HG03558 (cell line): ENCODE measurements around the gene FREM2.

Source experiments
- ATAC-seq: cut with Tn5 transposase; IDR thresholded peaks from one replicate; pipeline ENCODE4 v1.9.1; 2021; ENCODE audit warnings: moderate number of reproducible peaks; ENCODE audit not compliant: unreplicated experiment; ENCODE audit errors: extremely low read depth

Gene FREM2

GRCh38 chr13:38685431-38685830 is 1.4 kb upstream of the FREM2 start:
- ATAC-seq, result no peak

GRCh38 chr13:38685974-38686576 is 802 bp upstream of the FREM2 start:
- no peak for ATAC-seq

GRCh38 chr13:38687246-38688229 is 661 bp downstream of the FREM2 start:
- ATAC-seq, result no peak

- ATAC-seq, result no peak
These were observed 1.8 kb downstream of the FREM2 start for GRCh38 chr13:38688674-38689073.

GRCh38 chr13:38690231-38690630 is 3.4 kb downstream of the FREM2 start:
- ATAC-seq, result no peak

GRCh38 chr13:38693168-38693567 is 6.3 kb downstream of the FREM2 start:
- no peak for ATAC-seq

GRCh38 chr13:38693641-38694040 is 6.8 kb downstream of the FREM2 start:
- ATAC-seq, result no peak

GRCh38 chr13:38697197-38697596 is 10.3 kb downstream of the FREM2 start:
- ATAC-seq, result no peak

GRCh38 chr13:38697628-38698333 is 10.9 kb downstream of the FREM2 start:
- no peak for ATAC-seq

GRCh38 chr13:38700051-38700450 is 13.2 kb downstream of the FREM2 start:
- ATAC-seq, result no peak

GRCh38 chr13:38702669-38703068 is 15.8 kb downstream of the FREM2 start:
- ATAC-seq, result no peak

- ATAC-seq, result no peak
These were observed 16.4 kb downstream of the FREM2 start for GRCh38 chr13:38703255-38703654.

GRCh38 chr13:38705365-38705764 is 18.5 kb downstream of the FREM2 start:
- ATAC-seq, result no peak

GRCh38 chr13:38707460-38707859 is 20.6 kb downstream of the FREM2 start:
- no peak for ATAC-seq

- no peak for ATAC-seq
These were observed 26.2 kb downstream of the FREM2 start for GRCh38 chr13:38713046-38713445.

- ATAC-seq, result no peak
These were observed 31.5 kb downstream of the FREM2 start for GRCh38 chr13:38718374-38718773.

- ATAC-seq, result no peak
These were observed 43.5 kb downstream of the FREM2 start for GRCh38 chr13:38730332-38730731.

GRCh38 chr13:38733146-38733545 is 46.3 kb downstream of the FREM2 start:
- no peak for ATAC-seq

GRCh38 chr13:38735665-38736440 is 49.0 kb downstream of the FREM2 start:
- ATAC-seq, result no peak

GRCh38 chr13:38743466-38743865 is 56.6 kb downstream of the FREM2 start:
- no peak for ATAC-seq
